Muscle layer of duodenum (tissue), 2 donors: Measurements from ENCODE around the gene CD8B.

ENCODE experiments used
- H3K27ac ChIP-seq: one replicate; pipeline ENCODE4 v1.7.0; 2013; ENCODE audit warnings: mild to moderate bottlenecking, low read length
- H3K27me3 ChIP-seq: one replicate; pipeline ENCODE4 v1.7.0; 2013; ENCODE audit warnings: low read depth, mild to moderate bottlenecking, control low read depth, low read length
- H3K36me3 ChIP-seq, 2 donors: one replicate each; pipeline ENCODE4 v1.7.0; 2013; ENCODE audit warnings: low read length in 2 of 2, control low read depth in 1 of 2, mild to moderate bottlenecking in 1 of 2; ENCODE audit not compliant: insufficient read depth in 2 of 2, control insufficient read depth in 1 of 2
- H3K4me1 ChIP-seq, 2 donors: one replicate each; pipeline ENCODE4 v1.7.0; 2013; ENCODE audit warnings: low read length in 2 of 2, mild to moderate bottlenecking in 2 of 2, control low read depth in 1 of 2, moderate library complexity in 1 of 2; ENCODE audit not compliant: insufficient read depth in 2 of 2, control insufficient read depth in 1 of 2
- H3K4me3 ChIP-seq, 2 donors: one replicate each; pipeline ENCODE4 v1.7.0; 2013; ENCODE audit warnings: low read length in 2 of 2, low read depth in 1 of 2, mild to moderate bottlenecking in 1 of 2
- H3K9me3 ChIP-seq, 2 donors: one replicate each; pipeline ENCODE4 v1.7.0; 2013; ENCODE audit warnings: low read length in 2 of 2, control low read depth in 1 of 2, mild to moderate bottlenecking in 1 of 2; ENCODE audit not compliant: control insufficient read depth in 1 of 2
- donor health status: healthy.

Gene CD8B

DNA sequence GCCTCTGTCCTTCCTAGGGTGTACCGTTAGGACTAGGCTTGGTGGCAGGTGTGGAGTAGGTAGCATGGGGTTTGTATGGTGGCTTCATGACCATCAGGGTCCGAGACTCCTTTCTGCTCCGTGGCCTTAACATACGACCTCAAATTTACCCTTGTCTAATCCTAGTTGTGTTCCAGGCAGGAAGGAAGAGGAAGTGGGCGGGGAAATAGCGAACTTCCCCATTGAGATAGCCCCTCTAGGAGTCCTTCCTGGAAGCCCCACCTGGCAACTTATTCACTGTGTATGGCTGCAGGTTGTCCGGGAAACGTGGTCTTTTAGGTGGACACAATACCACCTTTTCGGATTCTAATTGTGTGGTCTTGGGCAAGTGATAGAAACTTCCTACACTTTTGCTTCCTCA is 80.3 kb downstream of the CD8B start:
- no peak overlapping the region for H3K4me3 ChIP-seq
- H3K4me1 ChIP-seq, result no peaks in the 10 kb centered on the region
- no peaks in the 10 kb centered on the region for H3K9me3 ChIP-seq
- no peak overlapping the region for H3K27ac ChIP-seq
- H3K36me3 ChIP-seq, result peaks cover 0 to 5% of the 10 kb centered on the region in 2 donors
- no peaks in the 10 kb centered on the region for H3K27me3 ChIP-seq

DNA sequence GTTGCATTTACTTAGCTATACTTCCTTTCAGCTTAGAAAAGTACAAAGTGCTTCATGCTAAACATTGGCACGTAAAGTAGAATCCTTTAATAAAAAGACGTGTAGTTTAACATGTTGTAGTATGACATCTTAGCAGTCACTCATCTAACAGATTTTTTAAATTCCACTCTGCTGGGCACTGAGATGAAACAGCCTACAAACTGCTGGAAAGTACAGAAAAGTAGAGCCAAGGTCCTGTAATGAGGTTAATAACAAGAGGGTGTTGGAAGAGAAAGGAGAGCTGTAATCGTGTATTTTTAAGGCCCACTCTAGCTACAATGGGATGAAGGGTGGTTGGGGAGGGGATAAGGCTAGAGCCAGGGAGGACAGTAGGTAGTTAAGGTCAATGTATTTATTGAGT is 81.7 kb downstream of the CD8B start:
- Histone ChIP-seq H3K36me3 (peaks cover 7 to 10% of the 10 kb centered on the region in 2 donors), H3K4me1 (no peaks in the 10 kb centered on the region), H3K9me3 (no peaks in the 10 kb centered on the region), H3K27ac (no peak overlapping the region), H3K4me3 (no peak overlapping the region), H3K27me3 (no peaks in the 10 kb centered on the region)

DNA sequence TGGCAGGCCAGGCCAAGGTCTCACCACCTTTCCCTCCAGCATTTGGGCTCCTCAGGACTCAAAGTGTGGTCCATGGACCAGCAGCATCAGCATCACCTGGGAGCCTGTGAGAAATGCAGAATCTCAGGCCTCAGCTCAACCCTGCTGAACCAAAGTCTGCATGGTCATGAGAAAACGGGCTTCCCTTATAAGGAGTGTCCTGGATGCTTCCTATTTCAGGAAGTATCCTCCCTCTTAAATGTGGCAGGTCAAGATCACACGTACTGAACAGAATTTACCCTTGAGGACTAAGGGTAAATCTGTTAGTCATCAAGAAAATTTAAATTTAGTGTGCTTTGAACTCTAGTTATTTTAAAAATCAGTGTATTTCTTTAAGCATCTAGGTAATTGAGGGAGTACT is 82.7 kb downstream of the CD8B start:
- H3K36me3 ChIP-seq, result peaks cover 17 to 19% of the 10 kb centered on the region in 2 donors
- H3K27ac ChIP-seq, result no peak overlapping the region
- no peak overlapping the region for H3K4me3 ChIP-seq
- H3K9me3 ChIP-seq, result no peaks in the 10 kb centered on the region
- H3K4me1 ChIP-seq, result no peaks in the 10 kb centered on the region
- no peaks in the 10 kb centered on the region for H3K27me3 ChIP-seq

DNA sequence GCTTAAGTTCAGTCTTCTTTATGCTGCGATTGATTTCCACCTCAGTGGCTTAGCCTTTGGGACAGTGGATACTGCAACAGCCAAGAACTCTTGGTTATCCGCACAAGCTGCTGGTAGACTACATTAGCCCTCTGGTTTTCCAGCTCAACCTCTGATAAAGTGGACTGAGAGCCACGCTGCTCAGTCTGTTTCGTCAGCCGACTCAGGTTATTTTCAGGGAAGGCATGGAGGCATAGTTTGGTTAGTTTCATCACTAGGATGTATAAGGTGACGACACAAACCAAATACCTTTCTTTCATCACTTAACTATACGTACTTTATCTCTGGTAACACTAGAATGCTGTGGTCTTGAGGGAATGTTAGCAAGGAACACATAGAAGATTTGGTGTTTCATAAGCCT is 85.2 kb downstream of the CD8B start:
- Histone ChIP-seq H3K36me3 (peaks cover 34 to 40% of the 10 kb centered on the region in 2 donors), H3K4me3 (no peak overlapping the region), H3K4me1 (no peaks in the 10 kb centered on the region), H3K27ac (no peak overlapping the region), H3K27me3 (no peaks in the 10 kb centered on the region), H3K9me3 (no peaks in the 10 kb centered on the region)

DNA sequence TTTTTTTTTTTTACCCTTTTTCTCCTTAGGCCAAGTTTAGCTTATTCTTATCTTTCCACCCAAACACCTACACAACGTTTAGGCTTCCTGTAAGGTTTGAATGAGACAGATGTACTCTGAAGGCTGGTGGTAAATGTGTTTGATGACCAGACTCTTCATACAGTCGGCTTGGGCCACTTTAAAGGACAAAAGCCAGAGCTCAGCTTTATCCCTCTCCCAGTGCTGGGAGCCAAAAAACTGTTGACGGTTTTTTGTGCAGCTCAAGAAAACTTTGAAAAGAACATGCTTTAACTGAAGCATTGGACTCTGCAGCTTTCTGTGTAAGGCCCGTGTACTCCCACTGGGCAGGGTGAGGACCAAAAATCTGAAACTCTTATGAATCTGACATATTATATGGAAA is 86.3 kb downstream of the CD8B start:
- no peaks in the 10 kb centered on the region for H3K4me1 ChIP-seq
- peaks cover 45 to 52% of the 10 kb centered on the region in 2 donors for H3K36me3 ChIP-seq
- no peaks in the 10 kb centered on the region for H3K27me3 ChIP-seq
- H3K9me3 ChIP-seq, result no peaks in the 10 kb centered on the region
- no peak overlapping the region for H3K27ac ChIP-seq
- no peak overlapping the region for H3K4me3 ChIP-seq

DNA sequence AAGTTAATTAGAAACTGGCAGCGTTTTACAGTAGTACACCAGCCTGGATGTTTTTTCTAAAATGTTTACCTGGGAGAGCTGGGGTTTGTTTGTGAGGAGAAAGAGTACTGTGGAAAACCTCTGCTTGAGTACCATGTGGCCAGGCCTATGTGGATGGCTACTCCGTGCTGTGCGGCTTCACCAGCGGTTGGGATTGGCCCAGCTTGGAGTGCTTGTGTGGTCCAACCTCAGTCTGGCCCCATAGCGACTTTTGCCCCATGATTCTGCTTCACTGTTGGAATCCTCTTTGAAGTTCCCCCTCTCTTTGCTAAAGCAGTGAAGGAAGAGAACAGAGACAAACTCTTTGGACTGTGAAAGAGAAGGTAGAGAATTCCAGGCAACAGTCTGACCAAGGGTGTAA is 86.8 kb downstream of the CD8B start:
- no peaks in the 10 kb centered on the region for H3K9me3 ChIP-seq
- H3K36me3 ChIP-seq, result peaks cover 49 to 56% of the 10 kb centered on the region in 2 donors
- no peaks in the 10 kb centered on the region for H3K27me3 ChIP-seq
- H3K27ac ChIP-seq, result no peak overlapping the region
- no peak overlapping the region for H3K4me3 ChIP-seq
- no peaks in the 10 kb centered on the region for H3K4me1 ChIP-seq

DNA sequence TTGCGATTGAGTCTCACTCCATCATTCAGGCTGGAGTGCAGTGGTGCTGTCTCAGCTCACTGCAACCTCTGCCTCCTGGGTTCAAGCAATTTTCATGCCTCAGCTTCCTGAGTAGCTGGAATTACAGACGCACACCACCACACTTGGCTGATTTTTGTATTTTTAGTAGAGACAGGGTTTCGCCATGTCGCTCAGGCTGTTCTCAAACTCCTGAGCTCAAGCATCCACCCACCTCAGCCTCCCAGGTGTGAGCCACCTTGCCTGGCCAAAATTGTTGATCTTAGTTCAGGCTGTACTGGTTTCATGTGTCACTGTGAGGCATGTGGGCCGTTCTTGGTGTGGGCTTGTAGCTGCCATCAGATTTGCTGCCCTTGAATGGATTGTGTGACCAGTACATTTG is 89.1 kb downstream of the CD8B start:
- no peaks in the 10 kb centered on the region for H3K9me3 ChIP-seq
- no peak overlapping the region for H3K4me3 ChIP-seq
- peaks cover 52 to 61% of the 10 kb centered on the region in 2 donors for H3K36me3 ChIP-seq
- no peak overlapping the region for H3K27ac ChIP-seq
- H3K4me1 ChIP-seq, result peaks cover 0 to 8% of the 10 kb centered on the region in 2 donors
- H3K27me3 ChIP-seq, result no peaks in the 10 kb centered on the region

DNA sequence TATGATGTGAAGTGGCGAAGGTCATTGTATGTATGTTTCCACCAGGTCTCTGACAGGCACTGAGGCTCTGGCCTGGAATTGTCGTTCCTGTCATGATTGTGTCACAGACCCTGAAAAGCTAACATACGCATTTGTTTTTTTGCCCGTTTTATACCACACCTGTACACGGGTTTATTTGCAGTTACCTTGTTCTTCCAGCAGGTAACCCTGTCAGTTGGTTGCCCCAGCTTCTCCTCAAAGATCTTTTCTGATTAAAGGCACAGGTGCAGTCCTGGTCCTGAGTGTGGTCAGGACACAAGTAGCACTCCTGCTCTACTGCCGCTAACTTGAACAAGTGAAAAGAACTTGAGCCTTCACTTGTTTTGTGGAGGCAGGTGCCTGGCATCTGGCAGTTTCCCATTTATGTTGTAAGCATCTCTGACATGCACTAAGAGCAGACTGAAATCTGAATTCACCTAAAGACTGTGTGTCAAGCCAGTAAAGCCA is 90.8 kb downstream of the CD8B start:
- Histone ChIP-seq H3K27ac (no peak overlapping the region), H3K27me3 (no peaks in the 10 kb centered on the region), H3K9me3 (no peaks in the 10 kb centered on the region), H3K36me3 (peaks cover 54 to 66% of the 10 kb centered on the region in 2 donors), H3K4me3 (no peak overlapping the region), H3K4me1 (peaks cover 0 to 8% of the 10 kb centered on the region in 2 donors)

DNA sequence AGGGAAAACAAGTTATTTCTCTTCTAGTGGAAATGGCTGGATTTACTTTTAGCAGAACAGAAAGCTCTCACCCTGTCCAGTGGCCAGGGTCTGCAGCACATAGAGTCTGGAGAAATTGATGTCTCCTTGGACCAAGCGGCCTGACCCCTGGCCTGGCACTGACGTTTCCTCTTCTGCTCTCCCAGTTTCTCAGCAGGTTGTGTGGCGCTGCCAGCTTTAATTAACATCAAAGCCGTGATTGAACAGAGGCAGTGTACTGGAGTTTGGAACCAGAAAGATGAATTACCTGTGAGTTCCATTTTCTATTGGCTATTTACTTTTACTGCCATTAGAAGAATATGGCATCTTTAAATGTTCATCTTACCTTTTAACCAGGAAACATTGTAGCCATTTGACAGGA is 91.8 kb downstream of the CD8B start:
- H3K27ac ChIP-seq, result no peak overlapping the region
- peaks cover 0 to 8% of the 10 kb centered on the region in 2 donors for H3K4me1 ChIP-seq
- H3K36me3 ChIP-seq, result peaks cover 51 to 59% of the 10 kb centered on the region in 2 donors
- H3K9me3 ChIP-seq, result no peaks in the 10 kb centered on the region
- no peaks in the 10 kb centered on the region for H3K27me3 ChIP-seq
- H3K4me3 ChIP-seq, result no peak overlapping the region

DNA sequence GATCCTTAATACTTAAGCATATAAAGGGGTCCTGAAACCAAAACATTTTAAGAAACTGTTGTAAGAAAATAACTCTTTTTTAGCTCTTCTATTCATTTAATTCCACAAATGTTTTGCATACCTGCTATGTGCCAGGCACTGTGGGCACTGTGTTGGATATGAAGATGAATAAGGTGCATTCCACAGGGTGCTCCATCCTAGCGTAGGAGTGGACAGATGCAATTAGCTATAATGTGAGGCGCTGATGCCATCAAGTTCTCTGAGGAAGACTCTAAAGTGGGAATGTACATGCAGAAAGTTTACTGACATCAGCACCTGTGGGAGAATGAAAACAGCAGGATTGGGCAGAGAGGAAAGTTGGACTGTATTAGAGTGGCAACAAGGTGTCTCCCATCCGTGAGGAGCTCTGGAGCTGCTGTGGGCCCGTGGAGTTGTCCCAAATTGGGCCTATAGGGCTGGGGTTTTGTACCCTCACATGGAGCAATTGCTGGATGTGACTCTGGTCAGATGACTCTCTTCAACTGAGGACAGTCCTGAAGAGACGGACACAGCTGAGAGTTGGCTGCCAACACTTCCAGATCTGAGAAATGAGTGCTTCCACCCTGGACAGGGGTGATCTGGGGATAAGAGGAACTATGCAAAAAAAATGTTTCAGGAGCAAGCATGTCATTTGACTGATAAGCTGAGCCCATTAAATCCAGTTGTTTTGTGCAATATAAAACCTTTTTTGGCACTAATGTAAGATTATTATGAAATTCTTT is 93.3 kb downstream of the CD8B start:
- Histone ChIP-seq H3K4me1 (peaks cover 0 to 8% of the 10 kb centered on the region in 2 donors), H3K36me3 (peaks cover 38 to 44% of the 10 kb centered on the region in 2 donors), H3K27me3 (no peaks in the 10 kb centered on the region), H3K4me3 (no peak overlapping the region), H3K27ac (no peak overlapping the region), H3K9me3 (no peaks in the 10 kb centered on the region)
